HEK293 (cell line): ENCODE measurements around the gene GABBR2.

Experiments used
- CTCF ChIA-PET: fragments of 350-600 bp; formaldehyde crosslinking; extraction: SDS; loops from one replicate; lab custom pipeline; 2021; ENCODE audit warnings: antibody characterized with exemption; lab: Yijun Ruan, JAX
- POLR2A ChIA-PET: fragments of 300-600 bp; formaldehyde crosslinking; extraction: SDS; loops from one replicate; lab custom pipeline; 2020; ENCODE audit warnings: antibody characterized with exemption, inconsistent platforms; lab: Yijun Ruan, JAX
- H3K27ac ChIP-seq: fragments of 200-500 bp; sonication (Bioruptor generic); 2 replicates; pipeline ENCODE4 v1.5.1; 2014; ENCODE audit warnings: low read depth, low read length, control low read depth, inconsistent platforms; ENCODE audit errors: extremely low read depth
- H3K36me3 ChIP-seq, 2 experiments: fragments of 200-500 bp in 1 of 2; sonication (Bioruptor generic) in 1 of 2; 1 replicate in 1 of 2; 2 replicates in 1 of 2; pipeline ENCODE4 v1.5.1; 2014 to 2017; ENCODE audit warnings: inconsistent platforms in 2 of 2, low read length in 2 of 2; ENCODE audit not compliant: control insufficient read depth in 2 of 2, insufficient read depth in 1 of 2
- H3K4me1 ChIP-seq: fragments of 200-500 bp; sonication (Bioruptor generic); 2 replicates; pipeline ENCODE4 v1.5.1; 2014; ENCODE audit warnings: mild to moderate bottlenecking, low read length, inconsistent platforms; ENCODE audit not compliant: control insufficient read depth, insufficient read depth
- H3K4me3 ChIP-seq: 2 replicates; pipeline ENCODE4 v1.5.1; 2011; ENCODE audit warnings: low read depth, mild to moderate bottlenecking, control low read depth, low read length, moderate library complexity
- H3K9me3 ChIP-seq: fragments of 200-500 bp; sonication (Bioruptor generic); 2 replicates; pipeline ENCODE4 v1.5.1; 2014; ENCODE audit warnings: low read depth, low read length, inconsistent platforms; ENCODE audit not compliant: control insufficient read depth, insufficient read depth
- EGR2 ChIP-seq: fragments of 450-650 bp; formaldehyde crosslinking; IDR thresholded peaks from 2 replicates; pipeline ENCODE4 v1.5.1; 2016; ENCODE audit warnings: low read depth, missing biosample characterization, missing genetic modification characterization
- IKZF3 ChIP-seq: fragments of 450-650 bp; IDR thresholded peaks from 2 replicates; pipeline ENCODE4 v1.5.0; 2018; ENCODE audit warnings: missing biosample characterization, mild to moderate bottlenecking, missing genetic modification characterization, moderate library complexity
- PRDM10 ChIP-seq: fragments of 450-650 bp; formaldehyde crosslinking; IDR thresholded peaks from 2 replicates; pipeline ENCODE4 v1.5.1; 2016; ENCODE audit warnings: missing biosample characterization, missing genetic modification characterization
- REPIN1 ChIP-seq: fragments of 450-650 bp; formaldehyde crosslinking; IDR thresholded peaks from 2 replicates; pipeline ENCODE4 v1.5.1; 2017; ENCODE audit warnings: missing biosample characterization, missing genetic modification characterization, low read depth
- YY2 ChIP-seq: fragments of 450-650 bp; formaldehyde crosslinking; IDR thresholded peaks from 2 replicates; pipeline ENCODE4 v1.5.1; 2016; ENCODE audit warnings: missing biosample characterization, missing genetic modification characterization
- ZBTB17 ChIP-seq: fragments of 450-650 bp; formaldehyde crosslinking; IDR thresholded peaks from 2 replicates; pipeline ENCODE4 v1.5.1; 2016; ENCODE audit warnings: missing biosample characterization, missing genetic modification characterization
- ZBTB21 ChIP-seq: fragments of 450-650 bp; formaldehyde crosslinking; IDR thresholded peaks from 2 replicates; pipeline ENCODE4 v1.5.1; 2017; ENCODE audit warnings: missing biosample characterization, missing genetic modification characterization
- ZBTB8A ChIP-seq: fragments of 450-650 bp; formaldehyde crosslinking; IDR thresholded peaks from 2 replicates; pipeline ENCODE4 v1.5.1; 2016; ENCODE audit warnings: missing biosample characterization, missing genetic modification characterization
- ZEB2 ChIP-seq: fragments of 450-650 bp; formaldehyde crosslinking; IDR thresholded peaks from 2 replicates; pipeline ENCODE4 v1.5.1; 2016; ENCODE audit warnings: missing biosample characterization, missing genetic modification characterization
- ZFP3 ChIP-seq: fragments of 450-650 bp; formaldehyde crosslinking; IDR thresholded peaks from 2 replicates; pipeline ENCODE4 v1.5.1; 2016; ENCODE audit warnings: low read depth, missing biosample characterization, missing genetic modification characterization
- ZNF121 ChIP-seq: fragments of 450-650 bp; formaldehyde crosslinking; IDR thresholded peaks from 2 replicates; pipeline ENCODE4 v1.5.1; 2016; ENCODE audit warnings: missing biosample characterization, missing genetic modification characterization
- ZNF140 ChIP-seq: fragments of 450-650 bp; formaldehyde crosslinking; IDR thresholded peaks from 2 replicates; pipeline ENCODE4 v1.5.1; 2016; ENCODE audit warnings: missing biosample characterization, missing genetic modification characterization
- ZNF19 ChIP-seq: fragments of 450-650 bp; formaldehyde crosslinking; IDR thresholded peaks from 2 replicates; pipeline ENCODE4; 2016; ENCODE audit warnings: missing biosample characterization, missing genetic modification characterization, low read depth
- ZNF2 ChIP-seq: fragments of 450-650 bp; formaldehyde crosslinking; IDR thresholded peaks from 2 replicates; pipeline ENCODE4 v1.5.1; 2016; ENCODE audit warnings: missing biosample characterization, missing genetic modification characterization
- ZNF214 ChIP-seq: fragments of 450-650 bp; formaldehyde crosslinking; IDR thresholded peaks from 2 replicates; pipeline ENCODE4 v1.5.1; 2017; ENCODE audit warnings: missing biosample characterization, mild to moderate bottlenecking, missing genetic modification characterization, borderline replicate concordance
- ZNF292 ChIP-seq: fragments of 450-650 bp; formaldehyde crosslinking; IDR thresholded peaks from 2 replicates; pipeline ENCODE4 v1.5.1; 2016; ENCODE audit warnings: low read depth, missing biosample characterization, missing genetic modification characterization, borderline replicate concordance
- ZNF473 ChIP-seq: fragments of 450-650 bp; formaldehyde crosslinking; IDR thresholded peaks from 2 replicates; pipeline ENCODE4 v1.5.1; 2017; ENCODE audit warnings: missing biosample characterization, missing genetic modification characterization
- ZNF501 ChIP-seq: fragments of 450-650 bp; formaldehyde crosslinking; IDR thresholded peaks from 2 replicates; pipeline ENCODE4 v1.5.1; 2016; ENCODE audit warnings: missing biosample characterization, missing genetic modification characterization
- ZNF529 ChIP-seq: fragments of 450-650 bp; formaldehyde crosslinking; IDR thresholded peaks from 2 replicates; pipeline ENCODE4 v1.5.1; 2017; ENCODE audit warnings: missing genetic modification characterization, missing biosample characterization; ENCODE audit not compliant: insufficient replicate concordance
- ZNF555 ChIP-seq: fragments of 450-650 bp; formaldehyde crosslinking; conservative IDR thresholded peaks from 2 replicates; pipeline ENCODE4 v1.5.1; 2017; ENCODE audit warnings: missing biosample characterization, mild to moderate bottlenecking, missing genetic modification characterization, inconsistent platforms
- ZNF558 ChIP-seq: fragments of 450-650 bp; formaldehyde crosslinking; IDR thresholded peaks from 2 replicates; pipeline ENCODE4 v1.5.1; 2016; ENCODE audit warnings: missing biosample characterization, missing genetic modification characterization
- ZNF624 ChIP-seq: fragments of 450-650 bp; formaldehyde crosslinking; IDR thresholded peaks from 2 replicates; pipeline ENCODE4 v1.5.1; 2017; ENCODE audit warnings: missing biosample characterization, missing genetic modification characterization
- ZNF629 ChIP-seq: fragments of 450-650 bp; formaldehyde crosslinking; IDR thresholded peaks from 2 replicates; pipeline ENCODE4 v1.5.1; 2017; ENCODE audit warnings: missing biosample characterization, missing genetic modification characterization
- ZNF677 ChIP-seq: fragments of 450-650 bp; IDR thresholded peaks from 2 replicates; pipeline ENCODE4 v1.5.0; 2018; ENCODE audit warnings: missing biosample characterization, mild to moderate bottlenecking, missing genetic modification characterization, moderate library complexity
- ZNF701 ChIP-seq: fragments of 450-650 bp; formaldehyde crosslinking; IDR thresholded peaks from 2 replicates; pipeline ENCODE4 v1.5.1; 2016; ENCODE audit warnings: missing biosample characterization, missing genetic modification characterization
- ZNF837 ChIP-seq: fragments of 450-650 bp; formaldehyde crosslinking; IDR thresholded peaks from 2 replicates; pipeline ENCODE4 v1.5.1; 2016; ENCODE audit warnings: missing biosample characterization, missing genetic modification characterization
- TF ChIP-seq, protein P1 (sequence below): fragments of 450-650 bp; formaldehyde crosslinking; IDR thresholded peaks from 2 replicates; pipeline ENCODE4 v1.5.1; 2016; ENCODE audit warnings: missing biosample characterization, missing genetic modification characterization
- TF ChIP-seq, protein P2 (sequence below): fragments of 450-650 bp; formaldehyde crosslinking; IDR thresholded peaks from 2 replicates; pipeline ENCODE4 v1.5.1; 2016; ENCODE audit warnings: missing biosample characterization, missing genetic modification characterization

GABBR2 gene

DNA sequence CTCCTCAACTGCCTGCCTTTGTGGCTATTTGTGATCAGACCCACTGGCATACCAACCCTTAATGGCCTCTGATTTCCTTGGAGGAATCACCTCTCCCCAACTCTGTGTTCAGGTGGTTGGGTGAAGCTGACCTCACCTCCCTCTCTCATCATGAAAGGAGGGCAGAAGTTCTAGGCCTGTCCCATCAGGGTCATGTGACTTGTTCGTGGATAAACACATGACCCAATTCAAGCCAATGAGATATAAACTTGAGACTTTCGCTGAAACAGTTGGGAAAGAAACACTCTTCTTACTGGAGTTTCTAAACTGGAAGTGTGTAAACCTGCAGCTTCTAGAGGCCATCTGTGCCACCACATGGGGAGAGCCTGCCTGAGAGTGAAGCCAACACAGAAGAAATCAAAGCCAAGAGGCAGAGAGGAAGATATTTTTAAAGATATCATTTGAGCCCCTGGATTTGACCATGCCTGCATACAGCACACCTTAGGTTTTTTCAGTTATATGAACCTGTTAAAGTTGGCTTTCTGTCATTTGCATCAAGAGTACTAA, 5.8 kb downstream of the GABBR2 start:
- Histone ChIP-seq H3K9me3 (no peaks in the 10 kb centered on the region), H3K4me3 (no peak overlapping the region), H3K36me3 (no peaks in the 10 kb centered on the region), H3K4me1 (no peaks in the 10 kb centered on the region), H3K27ac (no peak overlapping the region)
- ChIA-PET POLR2A (no interaction called here), CTCF (interaction anchor here (0.6 to 1.1 kb wide), 3 partner anchors 17 to 1222 kb away, joined by 3 read pairs; no protein-coding TSS in a partner anchor)
- TF ChIP-seq ZNF629, result no peak
- no peak for TF ChIP-seq ZNF501 (tag by site-specific recombination)
- no peak for TF ChIP-seq ZNF677 (tag by site-specific recombination)
- no peak for TF ChIP-seq ZBTB17 (tag by site-specific recombination)

- Histone ChIP-seq H3K4me1 (no peaks in the 10 kb centered on the region), H3K36me3 (no peaks in the 10 kb centered on the region)
- TF ChIP-seq ZNF701 (tag by site-specific recombination) (no peak), ZEB2 (tag by site-specific recombination) (no peak), IKZF3 (tag by site-specific recombination) (no peak), ZNF19 (tag by site-specific recombination) (no peak), ZBTB21 (no peak), ZNF121 (tag by site-specific recombination) (no peak), ZNF292 (tag by site-specific recombination) (no peak), ZFP3 (tag by site-specific recombination) (no peak), ZNF473 (tag by site-specific recombination) (no peak), ZNF558 (tag by site-specific recombination) (no peak), ZNF555 (tag by site-specific recombination) (no peak), ZNF529 (tag by site-specific recombination) (no peak)
- TF ChIP-seq, protein P1, sequence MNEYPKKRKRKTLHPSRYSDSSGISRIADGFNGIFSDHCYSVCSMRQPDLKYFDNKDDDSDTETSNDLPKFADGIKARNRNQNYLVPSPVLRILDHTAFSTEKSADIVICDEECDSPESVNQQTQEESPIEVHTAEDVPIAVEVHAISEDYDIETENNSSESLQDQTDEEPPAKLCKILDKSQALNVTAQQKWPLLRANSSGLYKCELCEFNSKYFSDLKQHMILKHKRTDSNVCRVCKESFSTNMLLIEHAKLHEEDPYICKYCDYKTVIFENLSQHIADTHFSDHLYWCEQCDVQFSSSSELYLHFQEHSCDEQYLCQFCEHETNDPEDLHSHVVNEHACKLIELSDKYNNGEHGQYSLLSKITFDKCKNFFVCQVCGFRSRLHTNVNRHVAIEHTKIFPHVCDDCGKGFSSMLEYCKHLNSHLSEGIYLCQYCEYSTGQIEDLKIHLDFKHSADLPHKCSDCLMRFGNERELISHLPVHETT, result no peak
- TF ChIP-seq, protein P2, sequence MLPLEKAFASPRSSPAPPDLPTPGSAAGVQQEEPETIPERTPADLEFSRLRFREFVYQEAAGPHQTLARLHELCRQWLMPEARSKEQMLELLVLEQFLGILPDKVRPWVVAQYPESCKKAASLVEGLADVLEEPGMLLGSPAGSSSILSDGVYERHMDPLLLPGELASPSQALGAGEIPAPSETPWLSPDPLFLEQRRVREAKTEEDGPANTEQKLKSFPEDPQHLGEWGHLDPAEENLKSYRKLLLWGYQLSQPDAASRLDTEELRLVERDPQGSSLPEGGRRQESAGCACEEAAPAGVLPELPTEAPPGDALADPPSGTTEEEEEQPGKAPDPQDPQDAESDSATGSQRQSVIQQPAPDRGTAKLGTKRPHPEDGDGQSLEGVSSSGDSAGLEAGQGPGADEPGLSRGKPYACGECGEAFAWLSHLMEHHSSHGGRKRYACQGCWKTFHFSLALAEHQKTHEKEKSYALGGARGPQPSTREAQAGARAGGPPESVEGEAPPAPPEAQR (tag by site-specific recombination), result no peak
- TF ChIP-seq, all 188 proteins: peak for 0
- ChIA-PET POLR2A (no interaction called here), CTCF (interaction anchor here (0.6 to 1.3 kb wide), 4 partner anchors 17 to 1221 kb away, joined by 3 read pairs; no protein-coding TSS in a partner anchor)
- no peaks in the 10 kb centered on the region for H3K9me3 ChIP-seq
- no peak overlapping the region for H3K27ac ChIP-seq
- H3K4me3 ChIP-seq, result no peak overlapping the region
These were observed 6.4 kb downstream of the GABBR2 start for GRCh38 chr9:98702340-98702739.

- H3K4me1 ChIP-seq, result no peaks in the 10 kb centered on the region
- POLR2A ChIA-PET, result interaction anchor here (0.6 kb wide), 1 partner anchor 20 kb away, joined by 7 read pairs; no protein-coding TSS in a partner anchor
- H3K36me3 ChIP-seq, result no peaks in the 10 kb centered on the region
- no peaks in the 10 kb centered on the region for H3K9me3 ChIP-seq
- H3K27ac ChIP-seq, result no peak overlapping the region
- no peak overlapping the region for H3K4me3 ChIP-seq
- CTCF ChIA-PET, result interaction anchor here (1.1 to 1.3 kb wide), 2 partner anchors 118 to 386 kb away, joined by 3 read pairs; no protein-coding TSS in a partner anchor
- no peak for TF ChIP-seq REPIN1 (tag by site-specific recombination)
- no peak for TF ChIP-seq EGR2 (tag by site-specific recombination)
- no peak for TF ChIP-seq ZNF214 (tag by site-specific recombination)
- TF ChIP-seq ZNF837 (tag by site-specific recombination), result no peak
- no peak for TF ChIP-seq ZNF624 (tag by site-specific recombination)
- no peak for TF ChIP-seq ZBTB8A (tag by site-specific recombination)
- TF ChIP-seq PRDM10 (tag by site-specific recombination), result no peak
- TF ChIP-seq ZNF2 (tag by site-specific recombination), result no peak
- TF ChIP-seq YY2 (tag by site-specific recombination), result no peak
- no peak for TF ChIP-seq ZNF140 (tag by site-specific recombination)
These were observed 7.2 kb downstream of the GABBR2 start for GRCh38 chr9:98701576-98701975.
